Upper lobe of right lung (tissue), 1 donor: Measurements from ENCODE around the gene LGR6. TPM values are rescaled to one million over a fixed set of nuclear protein-coding genes. Genes with fewer than 3 reads are reported as not detected.
"Not testable (repeated sequence)": the region's sequence is repeated elsewhere in the genome, so short reads cannot be mapped to it uniquely, and the experiment has no call there.

ENCODE experiments used
- ATAC-seq: fragments of 200-7000 bp; cut with Tn5 transposase; one replicate; pipeline ENCODE4 v1.9.1; 2020; ENCODE audit warnings: mild to moderate bottlenecking, moderate library complexity
- DNase-seq: peaks from one replicate; pipeline ENCODE4 v3.0.0-alpha.2; 2020
- H3K27ac ChIP-seq: fragments of 200-600 bp; one replicate; pipeline ENCODE4 v1.8.0; 2022
- H3K27me3 ChIP-seq: fragments of 200-600 bp; one replicate; pipeline ENCODE4 v1.8.0; 2022; ENCODE audit warnings: mild to moderate bottlenecking
- H3K36me3 ChIP-seq: fragments of 200-600 bp; one replicate; pipeline ENCODE4 v1.8.0; 2022
- H3K4me1 ChIP-seq: fragments of 200-600 bp; one replicate; pipeline ENCODE4 v1.8.0; 2022
- H3K4me3 ChIP-seq: fragments of 200-600 bp; one replicate; pipeline ENCODE4 v1.8.0; 2022; ENCODE audit warnings: mild to moderate bottlenecking
- H3K9me3 ChIP-seq: fragments of 200-600 bp; one replicate; pipeline ENCODE4 v1.8.0; 2022
- CTCF ChIP-seq: fragments of 200-600 bp; IDR thresholded peaks from one replicate; pipeline ENCODE4 v1.8.0; 2022; ENCODE audit warnings: antibody characterized with exemption
- intact Hi-C: fragments of 100-400 bp; cut with DNase I; formaldehyde crosslinking; loops from one replicate; pipeline ENCODE4 v1.11.0; 2022
- long read RNA-seq: library from polyadenylated mRNA; unstranded; transcript quantifications from one replicate; pipeline ENCODE4 v2.0.0, GENCODE V29; 2021
- total RNA-seq: library from RNA; stranded (reverse); fragmentation: NEBNext Ultra II Directional; extraction: Animal tissue kit (Norgen Biotek cat#: 25700); gene quantifications from one replicate; pipeline ENCODE4 v1.2.1, GENCODE V29; 2021
- donor health status: DM: no; HTN: yes; CAD: no; lungs with severe emphysema.

The LGR6 gene
- 1.8 TPM for total RNA-seq
- long read RNA-seq, partial matches to known transcripts = 1 of 3 reads
- long read RNA-seq, other reads (novel, unspliced or antisense) = 1 of 3 reads

- Histone ChIP-seq H3K4me3 (peak within 1 kb of the TSS; percentile 26), H3K9me3 (no peaks in the 10 kb centered on the region), H3K27ac (no peak within 1 kb of the TSS), H3K27me3 (peaks cover 15% of the 10 kb centered on the region), H3K4me1 (no peaks in the 10 kb centered on the region), H3K36me3 (no peaks in the 10 kb centered on the region)
- intact Hi-C loops = no loop called here
- no peak for DNase-seq
- no peak for ATAC-seq
- TF ChIP-seq CTCF = no peak
These were observed at the start of gene LGR6 for GRCh38 chr1:202193614-202194327. Gene LGR6 (plus strand): TSS chr1:202193799. CDS start chr1:202193990, 191 bp downstream.

GRCh38 chr1:202144402-202145067, 49.1 kb upstream of the LGR6 start, which contains the start of gene ARL8A:
Gene ARL8A (minus strand): TSS chr1:202144737. CDS start chr1:202144572, 165 bp downstream.
- Histone ChIP-seq H3K27ac (peak within 1 kb of the TSS; percentile 95), H3K4me3 (peak within 1 kb of the TSS; percentile 98), H3K9me3 (no peaks in the 10 kb centered on the region), H3K27me3 (no peaks in the 10 kb centered on the region), H3K4me1 (peaks cover 23% of the 10 kb centered on the region), H3K36me3 (no peaks in the 10 kb centered on the region)
- DNase-seq = peak; percentile 89
- intact Hi-C loops = no loop called here
- ATAC-seq = peak; percentile 84
- no peak for TF ChIP-seq CTCF

- H3K36me3 ChIP-seq = no peaks in the 10 kb centered on the region
- H3K27ac ChIP-seq = peak overlapping the region; percentile 95
- peaks cover 23% of the 10 kb centered on the region for H3K4me1 ChIP-seq
- ATAC-seq (no peak), DNase-seq (no peak)
- no peaks in the 10 kb centered on the region for H3K9me3 ChIP-seq
- H3K27me3 ChIP-seq = no peaks in the 10 kb centered on the region
- no peak for TF ChIP-seq CTCF
- intact Hi-C loops = no loop called here
- H3K4me3 ChIP-seq = peak overlapping the region; percentile 98
These were observed 48.4 kb upstream of the LGR6 start for GRCh38 chr1:202145068-202145743.

- H3K9me3 ChIP-seq, ATAC-seq, H3K27me3 ChIP-seq, intact Hi-C loops, H3K4me3 ChIP-seq, DNase-seq, H3K36me3 ChIP-seq, H3K27ac ChIP-seq: not testable (repeated sequence)
- peaks cover 23% of the 10 kb centered on the region for H3K4me1 ChIP-seq
These were observed 47.9 kb upstream of the LGR6 start for GRCh38 chr1:202145744-202146140.

GRCh38 chr1:202146279-202146678, 47.3 kb upstream of the LGR6 start:
- Histone ChIP-seq H3K36me3 (no peaks in the 10 kb centered on the region), H3K4me1 (peaks cover 19% of the 10 kb centered on the region), H3K4me3 (no peak overlapping the region), H3K27me3 (no peaks in the 10 kb centered on the region), H3K9me3 (no peaks in the 10 kb centered on the region), H3K27ac (no peak overlapping the region)
- no peak for ATAC-seq
- intact Hi-C loops = no loop called here
- no peak for DNase-seq
- no peak for TF ChIP-seq CTCF

GRCh38 chr1:202146993-202147392, 46.6 kb upstream of the LGR6 start:
- H3K4me1 ChIP-seq = peaks cover 18% of the 10 kb centered on the region
- intact Hi-C loops = no loop called here
- ATAC-seq = no peak

More at GRCh38 chr1:202146993-202147392, 46.6 kb upstream of the LGR6 start:
- Histone ChIP-seq H3K36me3 (no peaks in the 10 kb centered on the region), H3K27me3 (no peaks in the 10 kb centered on the region), H3K27ac (no peak overlapping the region), H3K4me3 (no peak overlapping the region), H3K9me3 (no peaks in the 10 kb centered on the region)
- no peak for DNase-seq
- no peak for TF ChIP-seq CTCF
